Activated effector memory CD4-positive, alpha-beta T cell treated with anti-CD3 and anti-CD28 coated beads, Interleukin-2, amount 50 U/mL, for 16 hours (primary cell): ENCODE data around the gene THSD7B.
"Not testable (repeated sequence)": the region's sequence is repeated elsewhere in the genome, so short reads cannot be mapped to it uniquely, and the experiment has no call there.

Experiments
- DNase-seq: peaks from one replicate; pipeline ENCODE4 v3.0.0-alpha.2; 2020

The THSD7B gene

GRCh38 chr2:137049518-137049917 lies 284.2 kb downstream of the THSD7B start:
- no peak for DNase-seq

- DNase-seq = no peak
Measured at GRCh38 chr2:137050949-137051348, 285.6 kb downstream of the THSD7B start.

- DNase-seq = no peak
Measured at GRCh38 chr2:137051778-137052398, 286.5 kb downstream of the THSD7B start.

GRCh38 chr2:137056704-137057103 lies 291.4 kb downstream of the THSD7B start:
- DNase-seq = no peak

GRCh38 chr2:137076111-137076765 lies 310.9 kb downstream of the THSD7B start:
- not testable (repeated sequence) for DNase-seq

- no peak for DNase-seq
Measured at GRCh38 chr2:137091704-137092103, 326.4 kb downstream of the THSD7B start.

GRCh38 chr2:137093116-137093515 lies 327.8 kb downstream of the THSD7B start:
- DNase-seq = no peak

- DNase-seq = no peak
Measured at GRCh38 chr2:137096187-137096586, 330.8 kb downstream of the THSD7B start.

- DNase-seq = no peak
Measured at GRCh38 chr2:137096693-137097092, 331.3 kb downstream of the THSD7B start.

GRCh38 chr2:137101814-137102213 lies 336.5 kb downstream of the THSD7B start:
- not testable (repeated sequence) for DNase-seq

GRCh38 chr2:137107904-137108303 lies 342.6 kb downstream of the THSD7B start:
- DNase-seq = no peak

- DNase-seq = no peak
Measured at GRCh38 chr2:137111896-137112295, 346.6 kb downstream of the THSD7B start.

- DNase-seq = no peak
Measured at GRCh38 chr2:137115081-137115794, 349.9 kb downstream of the THSD7B start.

GRCh38 chr2:137115795-137116089 lies 350.4 kb downstream of the THSD7B start:
- no peak for DNase-seq

GRCh38 chr2:137117385-137117784 lies 352.0 kb downstream of the THSD7B start:
- DNase-seq = no peak

- DNase-seq = no peak
Measured at GRCh38 chr2:137118140-137118539, 352.8 kb downstream of the THSD7B start.

- no peak for DNase-seq
Measured at GRCh38 chr2:137123226-137123625, 357.9 kb downstream of the THSD7B start.

GRCh38 chr2:137133225-137133624 lies 367.9 kb downstream of the THSD7B start:
- no peak for DNase-seq

GRCh38 chr2:137138263-137138662 lies 372.9 kb downstream of the THSD7B start:
- DNase-seq = no peak

GRCh38 chr2:137151731-137152130 lies 386.4 kb downstream of the THSD7B start:
- no peak for DNase-seq

GRCh38 chr2:137154946-137155345 lies 389.6 kb downstream of the THSD7B start:
- DNase-seq = no peak

- no peak for DNase-seq
Measured at GRCh38 chr2:137155356-137156104, 390.2 kb downstream of the THSD7B start.

- DNase-seq = no peak
Measured at GRCh38 chr2:137156221-137156844, 391.0 kb downstream of the THSD7B start.
